Brain microvascular endothelial cell (primary cell): ENCODE results near the gene MTG2.

Experiments
- DNase-seq: peaks from one replicate; pipeline ENCODE4 v3.0.0-alpha.2; 2020
- H3K27ac ChIP-seq: fragments of 250-450 bp; sonication (Bioruptor Pico); 2 replicates; pipeline ENCODE4 v1.5.1; 2020; ENCODE audit warnings: mild to moderate bottlenecking, moderate library complexity
- H3K27me3 ChIP-seq: fragments of 250-450 bp; sonication (Bioruptor Pico); replicated peaks from 2 replicates; pipeline ENCODE4 v1.5.1; 2020; ENCODE audit warnings: mild to moderate bottlenecking
- H3K36me3 ChIP-seq: fragments of 250-450 bp; sonication (Bioruptor Pico); replicated peaks from 2 replicates; pipeline ENCODE4 v1.5.1; 2020; ENCODE audit warnings: mild to moderate bottlenecking
- H3K4me3 ChIP-seq: 2 replicates; pipeline ENCODE4 v1.5.1; 2011; ENCODE audit warnings: low read depth, mild to moderate bottlenecking, control low read depth, low read length, moderate library complexity
- in situ Hi-C: cut with HindIII; loops from 2 replicates; pipeline ENCODE4 v1.10.0; 2017; ENCODE audit warnings: low sequenced_read_pairs, low pct_ligation_motif_present
- TF ChIP-seq, protein P1 (sequence below): IDR thresholded peaks from 2 replicates; pipeline ENCODE4 v1.5.1; 2011; ENCODE audit warnings: low read depth, mild to moderate bottlenecking, moderate library complexity, low read length, control low read depth, inconsistent platforms; ENCODE audit errors: missing control alignments

The MTG2 gene

DNA sequence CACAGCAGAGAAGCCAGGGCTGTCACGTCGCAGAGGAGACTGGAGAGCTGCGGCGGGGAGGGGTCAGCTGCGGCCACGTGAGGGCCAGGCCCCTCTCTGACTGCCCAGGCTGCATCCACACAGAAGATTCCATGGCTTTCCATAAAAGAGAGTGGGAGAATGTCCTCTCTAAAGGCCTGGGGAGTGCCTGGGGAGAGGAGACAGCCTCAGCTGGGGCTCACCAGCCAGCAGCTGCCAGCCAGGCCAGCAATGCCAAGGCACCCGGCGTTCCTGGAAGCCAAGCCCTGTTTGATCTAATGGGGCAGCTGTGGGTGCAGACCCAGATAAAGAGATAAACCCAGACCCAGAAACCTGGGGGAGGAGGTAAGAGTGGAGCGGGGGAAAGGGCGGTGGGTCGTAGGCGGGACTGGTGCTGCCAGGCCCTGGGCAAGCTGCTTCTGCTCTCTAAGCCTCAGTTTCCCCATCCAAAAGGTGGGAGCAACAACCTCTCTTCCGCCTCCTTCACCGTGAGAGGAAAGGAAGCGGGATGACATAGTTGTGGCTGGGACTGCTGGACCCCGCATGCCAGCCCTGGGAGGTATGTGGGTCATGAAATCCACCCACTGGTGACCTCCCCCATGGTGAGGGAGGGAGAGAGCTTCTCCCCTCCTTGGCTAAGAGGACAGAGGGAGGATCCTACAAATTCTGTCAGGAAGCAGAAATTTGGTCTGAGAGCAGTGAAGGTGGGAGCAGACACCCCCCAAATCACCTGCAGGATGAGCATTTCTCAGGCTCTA, 52.4 kb downstream of the MTG2 start:
- Histone ChIP-seq H3K27ac (no peak overlapping the region), H3K36me3 (no peaks in the 10 kb centered on the region), H3K4me3 (no peak overlapping the region), H3K27me3 (no peaks in the 10 kb centered on the region)
- no peak for DNase-seq
- TF ChIP-seq, protein P1, sequence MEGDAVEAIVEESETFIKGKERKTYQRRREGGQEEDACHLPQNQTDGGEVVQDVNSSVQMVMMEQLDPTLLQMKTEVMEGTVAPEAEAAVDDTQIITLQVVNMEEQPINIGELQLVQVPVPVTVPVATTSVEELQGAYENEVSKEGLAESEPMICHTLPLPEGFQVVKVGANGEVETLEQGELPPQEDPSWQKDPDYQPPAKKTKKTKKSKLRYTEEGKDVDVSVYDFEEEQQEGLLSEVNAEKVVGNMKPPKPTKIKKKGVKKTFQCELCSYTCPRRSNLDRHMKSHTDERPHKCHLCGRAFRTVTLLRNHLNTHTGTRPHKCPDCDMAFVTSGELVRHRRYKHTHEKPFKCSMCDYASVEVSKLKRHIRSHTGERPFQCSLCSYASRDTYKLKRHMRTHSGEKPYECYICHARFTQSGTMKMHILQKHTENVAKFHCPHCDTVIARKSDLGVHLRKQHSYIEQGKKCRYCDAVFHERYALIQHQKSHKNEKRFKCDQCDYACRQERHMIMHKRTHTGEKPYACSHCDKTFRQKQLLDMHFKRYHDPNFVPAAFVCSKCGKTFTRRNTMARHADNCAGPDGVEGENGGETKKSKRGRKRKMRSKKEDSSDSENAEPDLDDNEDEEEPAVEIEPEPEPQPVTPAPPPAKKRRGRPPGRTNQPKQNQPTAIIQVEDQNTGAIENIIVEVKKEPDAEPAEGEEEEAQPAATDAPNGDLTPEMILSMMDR: no peak
- in situ Hi-C loops: no loop called here

DNA sequence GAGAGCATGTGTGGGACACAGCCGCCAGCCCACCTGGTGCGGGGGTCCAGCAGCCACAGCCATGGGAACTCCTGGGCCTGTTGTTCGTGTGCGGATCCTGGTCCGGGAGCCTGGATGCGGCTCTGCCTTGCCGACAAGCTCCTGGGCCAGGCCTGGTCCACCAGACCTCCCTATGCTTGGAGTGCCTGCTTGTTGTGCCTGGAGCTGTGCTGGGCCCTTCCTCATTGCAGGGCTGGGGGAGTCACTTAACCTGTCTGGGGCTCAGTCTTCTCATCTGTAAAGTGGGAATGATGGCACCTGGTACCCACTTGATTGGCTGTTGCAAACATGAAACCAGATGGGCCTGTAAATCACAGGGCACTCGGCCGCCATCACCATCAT, 52.9 kb downstream of the MTG2 start:
- TF ChIP-seq, protein P1: no peak
- in situ Hi-C loops: no loop called here
- Histone ChIP-seq H3K4me3 (no peak overlapping the region), H3K27me3 (no peaks in the 10 kb centered on the region), H3K27ac (no peak overlapping the region), H3K36me3 (no peaks in the 10 kb centered on the region)
- DNase-seq: no peak

DNA sequence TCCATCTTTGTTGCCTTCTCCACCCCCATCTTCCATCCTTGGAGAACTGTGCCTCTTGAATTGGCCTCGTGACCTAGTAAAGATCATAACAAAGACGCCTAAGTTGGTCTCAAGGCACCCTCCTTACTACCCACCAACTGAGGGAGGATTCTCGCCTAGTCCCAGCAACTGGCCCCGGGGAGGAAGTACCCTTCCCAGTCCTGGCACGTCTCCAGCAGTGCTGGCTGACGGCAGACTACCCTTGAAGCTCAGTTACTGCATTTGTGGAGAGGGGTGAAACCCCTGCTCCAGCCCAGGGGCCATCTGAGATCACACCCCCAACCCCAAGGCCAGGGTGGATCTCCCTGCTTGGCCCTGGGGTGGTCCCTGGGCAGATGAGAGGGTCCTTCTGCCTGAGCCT, 53.4 kb downstream of the MTG2 start:
- DNase-seq: no peak
- Histone ChIP-seq H3K36me3 (no peaks in the 10 kb centered on the region), H3K27ac (no peak overlapping the region), H3K4me3 (no peak overlapping the region), H3K27me3 (no peaks in the 10 kb centered on the region)
- in situ Hi-C loops: no loop called here
- TF ChIP-seq, protein P1: no peak

GRCh38 chr20:62236766-62237513, 54.1 kb downstream of the MTG2 start:
- Histone ChIP-seq H3K4me3 (no peak overlapping the region), H3K36me3 (no peaks in the 10 kb centered on the region), H3K27ac (no peak overlapping the region), H3K27me3 (no peaks in the 10 kb centered on the region)
- DNase-seq: no peak
- TF ChIP-seq, protein P1: no peak
- in situ Hi-C loops: no loop called here

GRCh38 chr20:62237514-62237800, 54.6 kb downstream of the MTG2 start:
- TF ChIP-seq, protein P1: no peak
- Histone ChIP-seq H3K27ac (no peak overlapping the region), H3K27me3 (no peaks in the 10 kb centered on the region), H3K4me3 (no peak overlapping the region), H3K36me3 (peaks cover 2% of the 10 kb centered on the region)
- no peak for DNase-seq
- in situ Hi-C loops: no loop called here
